Liver (tissue), 3 donors: ENCODE results near the gene HSD11B1L.

ENCODE experiments used
- JUND ChIP-seq, 2 donors: IDR thresholded peaks; 2 replicates each; pipeline ENCODE4 v1.6.1; 2016; ENCODE audit warnings: antibody characterized with exemption in 2 of 2
- MAX ChIP-seq: IDR thresholded peaks from 2 replicates; pipeline ENCODE4 v1.6.1; 2016; ENCODE audit warnings: antibody characterized with exemption
- RAD21 ChIP-seq, 2 donors: IDR thresholded peaks; 2 replicates each; pipeline ENCODE4 v1.6.1; 2016; ENCODE audit warnings: antibody characterized with exemption in 2 of 2, mild to moderate bottlenecking in 2 of 2
- REST ChIP-seq: IDR thresholded peaks from 2 replicates; pipeline ENCODE4 v1.6.1; 2016; ENCODE audit warnings: antibody characterized with exemption, mild to moderate bottlenecking
- SP1 ChIP-seq: IDR thresholded peaks from 2 replicates; pipeline ENCODE4 v1.6.1; 2018; ENCODE audit warnings: antibody characterized with exemption, mild to moderate bottlenecking
- TAF1 ChIP-seq: conservative IDR thresholded peaks from 2 replicates; pipeline ENCODE4 v1.6.1; 2016; ENCODE audit warnings: antibody characterized with exemption, mild to moderate bottlenecking
- ZBTB33 ChIP-seq: IDR thresholded peaks from 2 replicates; pipeline ENCODE4 v1.6.1; 2016; ENCODE audit warnings: antibody characterized with exemption
- TF ChIP-seq, protein P1 (sequence below): fragments of 150-350 bp; IDR thresholded peaks from 2 replicates; pipeline ENCODE4 v1.5.1; 2017; ENCODE audit warnings: improper control_type of control experiment, low read depth, low read length; ENCODE audit not compliant: missing input control
- donor health status: healthy.
- donor health status: healthy.

- TF ChIP-seq RAD21 (IDR thresholded peaks at IDR 0.05), result no peak
- TF ChIP-seq, protein P1, sequence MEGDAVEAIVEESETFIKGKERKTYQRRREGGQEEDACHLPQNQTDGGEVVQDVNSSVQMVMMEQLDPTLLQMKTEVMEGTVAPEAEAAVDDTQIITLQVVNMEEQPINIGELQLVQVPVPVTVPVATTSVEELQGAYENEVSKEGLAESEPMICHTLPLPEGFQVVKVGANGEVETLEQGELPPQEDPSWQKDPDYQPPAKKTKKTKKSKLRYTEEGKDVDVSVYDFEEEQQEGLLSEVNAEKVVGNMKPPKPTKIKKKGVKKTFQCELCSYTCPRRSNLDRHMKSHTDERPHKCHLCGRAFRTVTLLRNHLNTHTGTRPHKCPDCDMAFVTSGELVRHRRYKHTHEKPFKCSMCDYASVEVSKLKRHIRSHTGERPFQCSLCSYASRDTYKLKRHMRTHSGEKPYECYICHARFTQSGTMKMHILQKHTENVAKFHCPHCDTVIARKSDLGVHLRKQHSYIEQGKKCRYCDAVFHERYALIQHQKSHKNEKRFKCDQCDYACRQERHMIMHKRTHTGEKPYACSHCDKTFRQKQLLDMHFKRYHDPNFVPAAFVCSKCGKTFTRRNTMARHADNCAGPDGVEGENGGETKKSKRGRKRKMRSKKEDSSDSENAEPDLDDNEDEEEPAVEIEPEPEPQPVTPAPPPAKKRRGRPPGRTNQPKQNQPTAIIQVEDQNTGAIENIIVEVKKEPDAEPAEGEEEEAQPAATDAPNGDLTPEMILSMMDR, result no peak
- no peak for TF ChIP-seq MAX
- TF ChIP-seq REST, result no peak
- TF ChIP-seq JUND (IDR thresholded peaks at IDR 0.05), result no peak
- no peak for TF ChIP-seq SP1
- TF ChIP-seq TAF1, result no peak
- TF ChIP-seq ZBTB33, result no peak
These were observed 37.9 kb downstream of the HSD11B1L start for GRCh38 chr19:5718579-5719273.
